Progenitor cell of endocrine pancreas (in vitro differentiated cells): ENCODE measurements around the gene RBM24. TPM values are rescaled to one million over a fixed set of nuclear protein-coding genes. Genes with fewer than 3 reads are reported as not detected.

Source experiments
- DNase-seq: peaks from one replicate; pipeline ENCODE4 v3.0.0; 2021; ENCODE audit warnings: low spot score; ENCODE audit not compliant: unreplicated experiment
- H3K27ac Mint-ChIP-seq: 2 replicates; pipeline ENCODE4 v1.8.0; 2021; ENCODE audit warnings: mild to moderate bottlenecking, moderate library complexity, mixed read lengths
- H3K27me3 Mint-ChIP-seq: 2 replicates; pipeline ENCODE4 v1.8.0; 2021; ENCODE audit warnings: mixed read lengths
- H3K36me3 Mint-ChIP-seq: 2 replicates; pipeline ENCODE4 v1.8.0; 2022; ENCODE audit warnings: mixed read lengths; ENCODE audit not compliant: insufficient read depth
- H3K4me1 Mint-ChIP-seq: 2 replicates; pipeline ENCODE4 v1.8.0; 2021; ENCODE audit warnings: low read depth, mixed read lengths
- H3K4me3 Mint-ChIP-seq: 2 replicates; pipeline ENCODE4 v1.8.0; 2021; ENCODE audit warnings: low read depth, mild to moderate bottlenecking, moderate library complexity, mixed read lengths
- H3K9me3 Mint-ChIP-seq: 2 replicates; pipeline ENCODE4 v1.8.0; 2021; ENCODE audit warnings: low read depth, mixed read lengths
- CTCF ChIP-seq: fragments of 200-600 bp; sonication (generic); IDR thresholded peaks from one replicate; pipeline ENCODE4 v1.5.0; 2021; ENCODE audit warnings: antibody characterized with exemption, mild to moderate bottlenecking; ENCODE audit not compliant: unreplicated experiment
- total RNA-seq: library from RNA; stranded (reverse); gene quantifications from 2 replicates; pipeline ENCODE4 v1.2.1, GENCODE V29; 2021

The RBM24 gene
- total RNA-seq, 1 donor from 2014 or later: 1.2 TPM

GRCh38 chr6:17297271-17298080 lies 16.3 kb downstream of the RBM24 start:
- no peaks in the 10 kb centered on the region for H3K27me3 Mint-ChIP-seq
- no peak for DNase-seq
- H3K4me1 Mint-ChIP-seq: peaks cover 1% of the 10 kb centered on the region
- H3K36me3 Mint-ChIP-seq: no peaks in the 10 kb centered on the region
- no peak overlapping the region for H3K4me3 Mint-ChIP-seq
- no peaks in the 10 kb centered on the region for H3K9me3 Mint-ChIP-seq
- H3K27ac Mint-ChIP-seq: no peak overlapping the region
- no peak for TF ChIP-seq CTCF

DNA sequence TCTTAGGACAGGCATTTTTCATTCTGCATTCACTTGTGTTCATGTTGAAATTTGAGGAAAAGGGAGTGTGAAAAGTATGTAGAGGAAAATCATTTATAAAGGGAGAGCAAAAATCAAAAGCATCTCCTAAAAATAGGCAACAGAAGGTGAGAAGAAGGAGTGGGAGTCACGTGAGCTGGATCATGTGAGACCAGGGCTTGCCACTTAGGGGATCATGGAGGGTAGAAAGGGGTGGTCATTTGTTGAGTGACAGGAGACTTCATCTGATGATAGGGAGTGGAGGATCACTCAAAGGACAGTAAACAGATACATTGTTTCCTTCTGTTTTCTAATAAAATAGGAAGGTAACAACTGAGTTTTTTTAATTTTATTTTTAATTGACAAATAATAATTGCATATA lies 17.1 kb downstream of the RBM24 start:
- no peak overlapping the region for H3K27ac Mint-ChIP-seq
- peaks cover 1% of the 10 kb centered on the region for H3K4me1 Mint-ChIP-seq
- DNase-seq: no peak
- no peaks in the 10 kb centered on the region for H3K27me3 Mint-ChIP-seq
- TF ChIP-seq CTCF: no peak
- no peaks in the 10 kb centered on the region for H3K9me3 Mint-ChIP-seq
- H3K4me3 Mint-ChIP-seq: no peak overlapping the region
- no peaks in the 10 kb centered on the region for H3K36me3 Mint-ChIP-seq

DNA sequence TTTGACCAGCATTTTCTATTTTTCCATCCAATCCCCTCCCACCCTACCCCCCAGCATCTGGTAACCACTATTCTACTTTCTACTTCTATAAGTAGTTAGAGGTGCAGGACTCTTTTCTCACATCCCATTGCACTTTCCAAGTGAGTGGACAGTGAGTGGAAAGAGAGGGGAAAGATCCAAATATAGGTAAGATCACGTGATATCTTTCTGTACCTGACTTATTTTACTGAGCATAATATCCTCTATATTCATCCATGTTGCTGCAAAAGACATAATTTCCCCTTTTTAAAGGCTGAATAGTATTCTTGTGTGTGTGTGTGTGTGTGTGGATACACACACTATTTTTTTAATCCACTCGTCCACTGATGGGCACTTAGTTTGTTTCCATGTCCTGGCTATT lies 18.1 kb downstream of the RBM24 start:
- no peak for DNase-seq
- H3K9me3 Mint-ChIP-seq: no peaks in the 10 kb centered on the region
- no peak for TF ChIP-seq CTCF
- H3K27me3 Mint-ChIP-seq: no peaks in the 10 kb centered on the region
- no peaks in the 10 kb centered on the region for H3K36me3 Mint-ChIP-seq
- H3K4me3 Mint-ChIP-seq: no peak overlapping the region
- no peak overlapping the region for H3K27ac Mint-ChIP-seq
- peaks cover 1% of the 10 kb centered on the region for H3K4me1 Mint-ChIP-seq

DNA sequence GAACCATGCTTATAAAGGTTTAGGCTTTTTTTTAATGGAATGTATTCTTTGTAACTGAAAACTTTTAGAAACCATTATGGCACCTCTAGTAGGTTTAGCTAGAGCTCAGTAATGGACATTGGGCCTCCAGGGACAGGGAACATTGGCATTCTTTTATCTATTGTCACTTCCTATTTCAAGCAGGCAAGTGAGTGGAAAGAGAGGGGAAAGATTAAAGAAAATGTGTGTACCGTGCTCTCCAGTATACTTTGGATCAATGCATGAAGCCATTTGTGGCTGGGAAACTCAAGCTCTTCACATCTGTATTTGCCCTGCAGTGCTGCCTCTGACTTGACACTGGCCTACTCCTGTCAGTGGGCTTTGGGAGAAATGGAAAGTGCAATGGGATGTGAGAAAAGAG lies 18.6 kb downstream of the RBM24 start:
- no peak overlapping the region for H3K27ac Mint-ChIP-seq

GRCh38 chr6:17300637-17301036 lies 19.5 kb downstream of the RBM24 start:
- Mint-ChIP-seq H3K4me3 (no peak overlapping the region), H3K9me3 (no peaks in the 10 kb centered on the region)
- no peak for DNase-seq

More for the DNA sequence above, 18.6 kb downstream of the RBM24 start:
- H3K27me3 Mint-ChIP-seq: no peaks in the 10 kb centered on the region
- no peak for DNase-seq
- H3K4me3 Mint-ChIP-seq: no peak overlapping the region
- no peaks in the 10 kb centered on the region for H3K9me3 Mint-ChIP-seq
- TF ChIP-seq CTCF: no peak
- H3K4me1 Mint-ChIP-seq: peaks cover 1% of the 10 kb centered on the region
- no peaks in the 10 kb centered on the region for H3K36me3 Mint-ChIP-seq

More at GRCh38 chr6:17300637-17301036, 19.5 kb downstream of the RBM24 start:
- Mint-ChIP-seq H3K27me3 (no peaks in the 10 kb centered on the region), H3K4me1 (peaks cover 4% of the 10 kb centered on the region), H3K27ac (no peak overlapping the region), H3K36me3 (no peaks in the 10 kb centered on the region)
- no peak for TF ChIP-seq CTCF
